Measurements from ENCODE around the gene IL36G.
A peak's percentile ranks its signal among the peaks of the same experiment; 100 is the strongest.
"Not testable (repeated sequence)": the region's sequence is repeated elsewhere in the genome, so short reads cannot be mapped to it uniquely, and the experiment has no call there.

IL36G gene

DNA sequence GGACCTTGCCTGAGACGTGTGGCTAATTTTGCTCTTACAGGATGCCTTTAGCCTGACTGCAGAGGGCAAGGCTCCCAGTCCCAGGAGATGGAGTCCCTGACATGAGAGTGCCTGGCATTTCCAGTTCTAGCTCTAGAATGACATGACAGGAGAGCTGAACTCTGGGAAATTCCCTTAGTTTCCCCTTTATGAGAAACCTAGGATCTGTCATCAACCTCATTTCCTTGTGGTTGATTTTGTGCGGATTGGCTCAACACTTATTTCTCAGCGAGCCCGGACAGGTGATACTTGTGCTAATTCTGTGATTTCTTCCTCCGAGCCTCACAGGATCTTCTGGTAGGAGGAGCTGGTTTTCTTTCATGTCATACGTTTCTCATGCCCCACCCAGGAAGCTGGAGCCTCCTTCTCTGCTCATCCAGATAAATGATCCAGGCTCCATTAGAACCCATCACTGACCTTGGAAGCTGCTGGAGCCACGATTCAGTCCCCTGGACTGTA lies at the start of gene IL36G:
Gene IL36G, plus strand, starts transcription at position 448 of the 498 bp plus-strand sequence. CDS start 633 bp downstream, outside the sequence.
- no peak for DNase-seq (ENCODE audit: low read depth in 3 of 3)

DNA sequence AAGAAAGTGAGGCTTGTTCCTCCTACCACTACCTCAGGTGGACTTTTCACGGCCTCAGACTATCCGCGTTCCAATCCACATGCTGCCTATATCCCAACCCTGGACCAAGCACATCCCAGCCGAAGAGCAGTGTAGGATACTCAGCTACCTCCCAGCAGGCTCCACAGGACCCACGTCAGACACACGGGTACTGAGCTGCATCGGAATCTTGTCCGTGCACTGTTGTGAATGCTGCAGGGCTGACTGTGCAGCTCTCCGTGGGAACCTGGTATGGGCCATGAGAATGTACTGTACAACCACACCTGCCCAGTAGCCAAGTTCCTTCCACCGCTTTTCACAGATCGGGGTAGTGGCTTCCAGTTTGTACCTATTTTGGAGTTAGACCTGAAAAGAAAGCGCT lies 44.5 kb upstream of the IL36G start:
- no peak for DNase-seq (ENCODE audit: low read depth in 3 of 3)

DNA sequence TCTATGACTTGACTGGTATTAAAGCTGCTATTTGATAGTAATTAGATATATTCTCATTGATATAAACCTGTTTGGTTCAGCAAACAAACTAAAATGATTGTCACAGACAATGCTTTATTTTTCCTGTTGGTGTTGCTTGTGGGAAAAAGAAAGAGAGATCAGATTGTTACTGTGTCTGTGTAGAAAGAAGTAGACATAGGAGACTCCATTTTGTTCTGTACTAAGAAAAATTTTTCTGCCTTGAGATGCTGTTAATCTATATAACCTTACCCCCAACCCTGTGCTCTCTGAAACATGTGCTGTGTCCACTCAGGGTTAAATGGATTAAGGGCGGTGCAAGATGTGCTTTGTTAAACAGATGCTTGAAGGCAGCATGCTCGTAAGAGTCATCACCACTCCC lies 43.7 kb upstream of the IL36G start:
- not testable (repeated sequence) for DNase-seq (ENCODE audit: low read depth in 3 of 3)

DNA sequence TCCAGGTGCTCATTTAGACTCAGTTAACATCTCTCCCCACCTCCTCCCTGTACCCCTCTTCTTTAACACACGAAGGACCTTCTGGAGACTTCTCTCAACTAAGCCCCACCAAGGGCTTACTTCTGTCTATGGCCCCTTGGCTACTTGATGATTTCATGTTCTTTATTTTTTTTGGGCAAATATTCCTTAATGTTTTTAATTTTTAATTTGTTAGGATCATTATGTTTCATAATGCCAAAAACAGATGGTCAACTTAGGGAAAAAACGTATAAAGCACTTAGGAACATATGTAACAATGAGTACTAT lies 40.9 kb upstream of the IL36G start:
- no peak for DNase-seq (ENCODE audit: low read depth in 3 of 3)

DNA sequence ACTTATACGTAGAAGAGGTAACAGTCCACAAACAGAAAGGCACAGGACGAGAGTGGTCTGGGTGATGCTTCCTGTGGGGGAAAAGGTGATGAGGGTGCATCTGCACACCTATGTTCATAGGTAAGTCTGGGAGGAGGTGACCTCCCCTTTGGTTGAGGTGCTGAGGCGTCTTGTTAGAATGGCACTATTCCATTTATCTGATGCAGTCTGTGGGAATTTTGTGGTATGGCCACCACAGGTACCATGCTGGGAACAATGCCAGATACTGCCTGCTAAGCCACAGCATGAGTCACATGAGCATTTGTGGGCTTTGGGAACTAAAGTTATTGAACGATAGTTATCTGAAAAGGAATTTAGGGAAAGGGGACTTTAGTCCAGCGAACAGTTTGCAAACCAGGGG lies 38.9 kb upstream of the IL36G start:
- DNase-seq (ENCODE audit: low read depth in 3 of 3) = no peak

DNA sequence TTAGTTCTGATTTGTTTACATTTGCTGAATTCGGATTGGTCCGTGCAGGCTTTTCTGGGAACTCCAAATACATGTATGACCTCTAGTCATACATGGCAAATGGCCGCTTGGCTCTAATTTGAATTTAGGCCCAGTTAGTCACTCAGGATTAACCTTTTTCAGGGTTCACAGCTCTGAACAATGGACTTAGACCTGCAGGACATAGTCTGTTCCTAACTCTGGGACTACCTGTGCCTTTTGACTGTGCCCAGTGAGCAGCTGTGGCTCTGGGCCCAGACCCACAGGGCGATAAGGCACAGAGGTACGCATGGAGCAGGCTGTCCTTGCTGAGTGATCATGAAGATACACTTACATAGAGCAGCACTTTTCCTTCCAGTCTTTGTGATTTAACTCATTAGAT lies 38.4 kb upstream of the IL36G start:
- DNase-seq (ENCODE audit: low read depth in 3 of 3) = no peak

DNA sequence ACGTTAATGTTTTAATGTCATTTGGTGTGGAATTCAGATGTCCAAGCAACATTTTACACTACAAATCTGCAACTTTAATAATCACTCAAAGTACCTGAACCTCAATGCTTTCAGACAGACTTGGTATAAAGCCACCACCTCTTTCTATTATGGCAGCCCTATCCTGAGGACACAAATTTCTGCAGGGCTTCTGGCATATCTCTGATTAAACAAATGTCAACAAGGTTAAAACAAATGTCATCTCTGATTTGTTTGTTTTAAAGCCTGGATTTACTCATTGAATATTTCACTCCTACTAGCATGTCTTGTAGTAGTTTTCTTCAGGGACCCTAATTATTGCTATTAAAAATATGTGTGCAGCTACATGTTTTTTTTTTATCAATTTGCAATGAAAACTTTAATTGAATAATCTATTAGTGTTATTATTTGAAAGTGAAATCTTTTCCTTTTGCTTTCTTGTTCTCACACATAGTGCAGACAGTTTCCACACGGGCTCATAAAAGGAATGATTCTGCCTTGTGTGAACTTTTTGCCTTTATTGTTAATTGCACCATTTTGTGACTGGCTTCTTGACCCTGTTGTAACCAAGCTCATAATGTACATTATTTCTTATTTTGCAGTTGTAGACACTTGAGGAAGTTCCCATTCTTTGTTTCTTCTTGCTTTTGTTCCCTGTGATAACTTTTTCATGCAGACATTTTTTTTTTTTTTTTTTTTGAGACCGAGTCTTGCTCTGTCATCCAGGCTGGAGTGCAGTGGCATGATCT lies 36.8 kb upstream of the IL36G start:
- no peak for DNase-seq (ENCODE audit: low read depth in 3 of 3)

DNA sequence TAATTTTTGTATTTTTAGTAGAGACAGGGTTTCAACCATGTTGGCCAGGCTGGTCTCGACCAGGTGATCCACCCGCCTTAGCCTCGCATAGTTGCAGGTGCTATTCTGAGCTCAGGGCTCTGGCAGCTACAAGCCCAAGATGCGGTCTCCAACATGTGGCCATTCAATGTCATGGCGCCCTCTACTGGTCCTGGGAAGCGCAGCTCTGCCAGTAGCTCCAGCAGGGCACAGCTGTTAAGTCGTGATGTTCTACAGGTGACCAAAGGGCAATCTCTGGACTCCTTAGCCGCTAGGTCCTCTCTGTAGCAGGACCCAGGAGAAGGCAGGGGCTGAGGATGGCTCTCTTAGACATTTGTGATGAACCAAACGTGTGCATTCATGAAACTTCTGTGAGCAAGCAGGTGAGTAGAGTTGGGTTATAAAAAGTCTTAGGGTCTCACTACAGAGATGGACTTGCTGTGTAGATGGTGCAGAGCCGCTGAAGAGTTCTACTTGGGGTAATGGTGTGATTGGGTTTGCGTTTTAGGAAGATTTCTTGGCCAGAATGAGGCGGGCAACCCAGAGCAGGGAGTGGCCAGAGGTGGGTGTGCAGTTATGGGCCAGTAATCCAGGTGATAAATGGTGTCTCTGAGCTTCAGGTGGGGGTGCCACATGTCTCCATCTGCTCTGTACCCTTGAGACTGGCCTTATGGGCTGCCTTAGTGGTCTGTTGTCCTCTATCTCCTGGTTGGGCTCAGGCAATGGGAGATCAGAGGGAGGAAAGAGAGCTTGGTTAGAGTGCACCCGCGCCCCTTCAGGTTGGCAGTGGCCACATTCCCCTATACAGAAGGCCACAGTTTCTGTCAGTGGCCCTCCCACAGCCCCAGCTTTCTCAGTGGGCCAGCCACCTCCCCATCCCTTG lies 35.8 kb upstream of the IL36G start:
- DNase-seq (ENCODE audit: low read depth in 3 of 3) = peak; percentile 59 to 66 (median 59)

DNA sequence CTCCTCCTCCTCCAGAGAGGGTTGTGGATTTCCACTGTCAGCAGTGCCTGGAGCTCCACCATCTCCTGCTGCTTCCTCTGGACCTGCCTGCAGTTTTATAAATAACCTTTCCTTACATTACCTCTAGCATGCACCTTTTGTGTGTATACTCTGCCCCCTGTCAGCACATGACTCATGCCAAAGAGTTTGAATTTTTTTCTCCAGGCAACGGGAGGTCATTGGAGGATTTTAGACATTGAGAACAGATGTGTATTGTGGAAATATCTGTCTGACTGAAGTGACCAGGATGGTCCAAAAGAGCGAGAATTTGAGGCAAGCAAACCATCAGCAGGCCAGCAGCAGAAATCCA lies 35.2 kb upstream of the IL36G start:
- no peak for DNase-seq (ENCODE audit: low read depth in 3 of 3)

DNA sequence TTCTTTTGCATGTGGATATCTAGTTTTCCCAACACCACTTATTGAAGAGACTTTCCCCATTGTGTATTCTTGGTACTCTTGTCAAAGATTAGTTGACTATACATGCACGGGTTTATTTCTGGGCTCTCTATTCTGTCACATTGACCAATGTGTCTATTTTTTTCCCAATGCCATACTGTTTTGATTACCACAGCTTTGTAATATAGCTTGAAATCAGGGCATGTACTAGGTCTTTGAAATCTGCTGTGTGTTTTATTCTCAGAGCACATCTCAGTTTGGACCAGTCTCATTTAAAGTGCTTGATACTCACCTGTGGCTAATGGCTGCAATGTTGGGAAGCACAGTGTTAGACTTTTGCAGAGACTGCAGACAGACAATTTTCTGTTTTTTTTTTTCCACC lies 32.8 kb upstream of the IL36G start:
- no peak for DNase-seq (ENCODE audit: low read depth in 3 of 3)

DNA sequence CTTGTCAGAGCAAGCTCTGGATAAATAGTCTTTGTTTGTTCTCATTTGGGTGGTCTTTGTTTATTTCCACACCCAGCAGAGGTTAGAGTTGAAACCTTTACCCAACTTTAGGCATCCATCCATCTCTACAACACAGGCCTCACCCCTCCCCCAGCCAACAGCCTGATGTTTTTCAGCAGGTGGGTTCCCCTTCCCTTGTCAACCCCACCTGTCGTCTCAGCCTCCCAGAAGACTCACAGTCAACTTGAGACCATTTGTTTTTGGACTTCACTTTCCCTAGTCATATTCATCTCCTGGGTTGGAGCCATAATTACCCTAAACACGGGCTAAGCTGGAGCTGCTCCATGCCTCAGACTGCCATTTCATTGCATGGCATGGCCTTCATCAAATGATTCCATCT lies 31.7 kb upstream of the IL36G start:
- no peak for DNase-seq (ENCODE audit: low read depth in 3 of 3)

DNA sequence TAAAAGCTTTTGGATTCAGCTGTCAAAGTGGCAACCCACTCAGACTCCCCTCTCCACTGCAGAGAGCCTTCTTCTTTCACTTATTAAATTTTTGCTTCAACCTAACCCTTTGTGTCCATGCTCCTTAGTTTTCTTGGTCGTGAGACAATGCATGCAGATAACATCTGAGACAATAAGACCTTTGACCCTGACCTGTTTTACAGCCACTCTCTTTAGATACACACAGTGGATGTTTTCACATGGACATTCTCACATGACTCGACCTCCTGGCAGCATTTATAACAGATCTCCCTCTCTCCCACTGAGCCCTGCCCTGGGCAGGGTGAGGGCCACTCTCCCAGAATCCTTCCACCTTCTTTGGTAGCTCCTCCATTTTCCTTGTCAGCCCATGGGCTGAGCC lies 30.4 kb upstream of the IL36G start:
- no peak for DNase-seq (ENCODE audit: low read depth in 3 of 3)

DNA sequence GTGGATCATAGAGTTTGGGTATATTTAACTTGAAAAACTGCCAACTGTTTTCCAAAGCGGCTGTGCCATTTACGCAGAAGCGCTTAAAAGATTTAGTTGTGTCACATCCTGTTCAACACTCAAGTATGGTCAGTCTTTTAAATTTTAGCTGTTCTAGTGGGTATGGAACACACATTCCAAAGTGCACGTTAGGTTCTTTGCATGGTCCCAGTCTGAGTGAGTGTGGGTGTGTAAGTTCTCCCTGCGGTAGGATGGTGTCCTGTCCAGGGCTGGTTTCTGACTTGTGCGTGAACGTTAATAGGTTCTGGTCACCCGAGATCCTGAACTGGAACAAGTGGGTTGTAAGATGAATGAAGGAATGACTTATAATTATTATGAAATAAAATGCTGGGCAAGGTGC lies 28.4 kb upstream of the IL36G start:
- no peak for DNase-seq (ENCODE audit: low read depth in 3 of 3)

DNA sequence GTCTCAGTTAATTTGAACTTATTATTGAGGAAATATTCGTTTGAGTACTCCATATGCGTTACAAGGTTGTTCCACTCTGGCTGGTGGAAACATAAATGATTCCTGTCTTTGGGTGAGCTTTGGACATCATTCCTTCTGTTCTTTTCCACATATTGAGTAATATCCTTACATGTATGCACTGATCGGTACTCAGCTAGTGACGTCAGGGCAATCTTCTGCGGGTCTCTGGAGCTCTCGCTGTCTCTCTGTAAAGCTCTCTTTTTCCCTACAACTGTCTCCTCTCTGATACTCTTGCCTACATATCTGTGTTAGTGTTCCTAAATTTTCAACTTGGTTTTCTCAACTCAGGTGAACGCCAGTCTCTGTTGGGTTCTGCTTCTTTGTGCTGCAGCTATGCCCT lies 23.4 kb upstream of the IL36G start:
- no peak for DNase-seq (ENCODE audit: low read depth in 3 of 3)

DNA sequence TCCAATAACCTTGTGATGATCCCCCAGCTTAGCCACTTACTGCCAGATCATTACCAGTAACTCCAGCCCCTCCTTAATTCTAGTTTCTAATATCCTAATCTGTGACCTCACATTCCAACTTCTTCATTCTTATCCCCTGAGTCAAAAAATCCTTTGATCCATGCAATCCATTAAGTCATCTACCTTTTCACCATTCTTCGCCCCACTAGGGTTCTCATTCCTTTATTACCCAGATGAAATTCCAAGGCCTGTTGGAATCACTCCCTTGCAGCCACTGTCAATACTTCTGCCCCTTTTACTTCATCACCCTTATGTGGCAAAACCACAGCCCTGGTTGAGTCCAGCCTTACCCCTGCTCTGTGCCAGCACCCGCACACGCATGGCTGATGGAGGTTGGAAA lies 20.3 kb upstream of the IL36G start:
- DNase-seq (ENCODE audit: low read depth in 3 of 3) = no peak

DNA sequence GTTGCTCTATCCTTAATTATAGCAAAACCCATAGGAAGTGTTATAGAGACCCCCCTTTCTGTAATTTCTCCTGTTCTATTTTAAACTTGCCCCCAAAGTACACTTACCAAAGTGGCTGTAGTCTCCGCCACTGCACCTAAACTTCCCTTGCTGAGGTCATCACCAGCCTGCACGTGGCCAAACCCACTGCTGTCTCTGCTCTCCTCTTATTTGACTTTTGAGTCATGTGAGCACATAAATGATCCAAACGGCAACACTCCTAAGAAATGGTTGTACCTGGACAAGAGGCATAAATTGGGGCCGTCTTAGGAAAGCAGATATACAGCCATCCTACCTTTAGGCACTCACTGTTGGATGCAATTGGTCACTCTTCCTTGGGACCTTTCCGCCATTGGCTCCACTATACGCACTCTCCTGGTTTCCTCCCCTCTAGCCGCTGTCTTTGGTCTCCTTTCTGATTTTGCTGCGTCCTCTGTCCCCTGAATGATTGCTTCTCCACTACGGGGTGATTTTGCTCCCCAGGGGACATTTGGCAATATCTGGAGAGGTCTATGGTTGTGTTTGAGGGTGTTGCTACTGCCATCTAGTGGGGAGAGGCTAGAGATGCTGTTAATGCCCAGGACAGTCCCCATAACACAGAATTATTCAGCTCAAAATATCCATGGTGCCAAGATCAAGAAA lies 19.2 kb upstream of the IL36G start:
- DNase-seq (ENCODE audit: low read depth in 3 of 3) = peak in 2 of 3 donors; percentile 5 to 13

DNA sequence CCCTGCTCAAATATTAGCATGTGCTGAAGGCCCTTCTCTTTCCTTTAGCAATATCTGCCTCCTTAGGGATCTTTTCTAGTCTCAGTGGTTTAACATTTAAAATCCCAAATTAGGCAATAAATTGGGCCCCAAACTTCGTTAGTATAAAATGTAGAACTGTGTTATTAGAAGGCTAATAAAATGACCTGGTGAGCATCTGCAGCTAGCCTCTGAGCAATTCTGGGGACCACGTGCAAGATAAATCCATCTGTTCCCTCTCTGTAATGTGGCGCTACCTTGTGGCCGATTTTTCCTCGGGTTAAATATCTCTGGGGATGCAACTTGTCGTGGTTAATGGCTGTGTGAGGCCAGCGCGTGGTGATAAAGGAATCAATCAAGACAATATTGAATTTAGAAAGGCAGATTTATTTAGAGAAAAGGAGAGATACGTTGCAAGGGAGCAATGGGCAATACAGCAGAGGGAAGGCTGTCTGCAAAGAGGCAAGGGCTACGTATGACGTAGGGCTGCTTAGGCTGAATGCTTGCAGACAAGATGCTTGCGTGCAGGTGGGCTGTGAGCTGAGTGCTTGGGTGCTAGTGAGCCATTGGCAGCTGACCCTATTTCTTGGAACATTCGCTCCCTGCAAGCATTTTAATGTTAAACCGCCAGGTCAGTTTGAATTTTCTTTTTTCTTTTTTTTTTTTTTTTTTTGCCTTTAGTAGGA lies 18.5 kb upstream of the IL36G start:
- DNase-seq (ENCODE audit: low read depth in 3 of 3) = no peak

DNA sequence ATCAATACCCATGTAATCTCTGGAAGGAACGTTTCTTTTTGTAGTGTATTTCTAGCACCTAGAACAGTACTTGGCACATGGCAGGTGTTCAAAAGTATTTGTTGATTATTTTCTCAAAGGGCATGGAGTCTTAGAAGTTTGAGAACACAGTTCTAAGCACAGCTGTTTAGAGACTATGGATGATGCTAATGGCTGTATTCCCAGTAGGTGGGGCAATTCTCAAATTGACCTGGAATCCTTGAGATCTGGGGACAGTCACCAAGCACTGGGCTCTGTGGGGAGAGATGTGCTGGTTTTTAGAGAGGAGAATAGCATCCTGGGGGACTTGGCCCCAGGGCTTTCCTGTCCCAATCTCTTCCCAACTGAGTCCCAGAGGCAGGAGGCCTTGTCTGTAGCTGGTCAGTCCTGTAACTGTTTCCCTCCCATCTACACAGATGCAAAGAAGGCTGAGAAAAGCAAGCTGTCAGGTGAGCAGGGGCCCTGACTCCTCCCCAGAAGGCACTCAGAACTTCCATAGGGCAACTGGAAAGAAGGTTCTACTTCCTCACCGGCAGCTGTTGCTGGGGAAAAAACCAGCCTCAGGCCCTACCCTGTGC lies 17.5 kb upstream of the IL36G start:
- no peak for DNase-seq (ENCODE audit: low read depth in 3 of 3)

DNA sequence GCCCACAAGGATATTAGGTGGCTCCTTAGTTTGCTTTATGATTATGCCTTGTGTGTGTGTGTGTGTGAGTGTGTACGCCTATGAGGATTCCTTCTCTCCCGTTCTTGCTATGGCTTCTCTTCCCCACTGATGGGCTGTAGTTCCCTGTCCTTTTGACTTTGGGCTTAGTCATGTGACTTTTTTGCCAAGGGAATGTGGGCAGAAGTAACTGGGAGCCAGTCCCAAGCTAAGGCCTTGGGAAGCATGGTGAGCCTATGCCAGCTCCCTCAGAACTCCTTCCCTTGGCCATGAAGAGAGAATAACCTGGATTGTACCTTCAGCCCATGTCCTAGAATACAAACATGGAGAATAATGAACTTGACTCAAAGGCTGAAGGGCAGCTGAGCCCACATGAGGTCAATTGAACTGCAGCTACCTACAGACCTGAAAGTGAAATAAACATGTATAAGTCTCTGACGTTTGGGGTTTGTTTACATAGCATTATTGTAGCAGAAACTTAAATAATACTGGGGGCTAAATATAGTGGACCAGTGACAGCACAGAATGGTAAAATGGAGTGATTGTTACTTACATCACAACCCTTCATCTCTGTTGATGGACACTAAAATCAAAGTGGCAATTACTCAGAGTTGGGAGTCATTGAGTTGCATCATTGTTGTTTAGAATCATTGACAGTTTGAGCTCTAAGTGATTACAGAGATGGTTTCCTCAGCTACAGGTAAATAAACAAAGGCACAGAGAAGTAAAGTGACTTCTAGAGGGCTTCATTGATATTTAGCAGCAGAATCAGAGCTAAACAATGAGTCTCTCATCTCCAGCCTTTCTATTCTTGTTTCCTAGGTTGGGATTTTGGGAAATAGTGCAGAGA lies 15.3 kb upstream of the IL36G start:
- no peak for DNase-seq (ENCODE audit: low read depth in 3 of 3)

DNA sequence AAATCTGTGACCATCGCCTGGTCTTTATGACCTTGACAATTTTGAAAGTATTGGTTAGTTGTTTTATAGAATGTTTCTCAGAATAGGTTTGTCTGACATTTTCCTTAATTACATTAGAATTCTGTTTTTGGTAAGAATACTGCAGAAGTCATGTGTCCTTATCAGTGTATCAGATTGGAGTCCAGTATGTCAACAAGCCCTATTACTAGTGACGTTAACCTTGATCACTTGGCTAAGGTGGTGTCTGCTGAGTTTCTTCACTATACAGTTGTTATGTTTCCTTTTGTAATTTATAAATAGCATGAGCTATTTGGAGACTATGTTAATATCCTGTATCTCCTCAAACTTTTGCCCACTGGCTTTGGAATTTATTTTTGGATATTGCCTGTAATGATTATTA lies 10.8 kb upstream of the IL36G start:
- DNase-seq (ENCODE audit: low read depth in 3 of 3) = no peak
